Panc1 (cell line): ENCODE data around the gene RASAL1. TPM values are rescaled to one million over a fixed set of nuclear protein-coding genes. Genes with fewer than 3 reads are reported as not detected.

Experiments used
- ATAC-seq: fragments of 200-7000 bp; cut with Tn5 transposase; 2 replicates; pipeline ENCODE4 v1.9.1; 2020; ENCODE audit warnings: mild to moderate bottlenecking, moderate library complexity
- BruUV-seq: library from RNA; stranded (reverse); fragments of 400-500 nt; replicated peaks from 2 replicates; lab custom pipeline; 2021; lab: Mats Ljungman, UMichigan
- CTCF ChIA-PET: fragments of 300-600 bp; sonication (Branson Sonifier 250); formaldehyde crosslinking; loops from one replicate; lab custom pipeline; 2022; ENCODE audit warnings: antibody characterized with exemption; lab: Charles Lee
- POLR2A ChIA-PET: fragments of 300-600 bp; sonication (Branson Sonifier 250); formaldehyde crosslinking; loops from one replicate; lab custom pipeline; 2022; ENCODE audit warnings: antibody characterized with exemption; lab: Charles Lee
- DNase-seq: peaks from one replicate; pipeline ENCODE4 v3.0.0-alpha.2; 2010; ENCODE audit warnings: low read depth, low spot score
- H3K27ac ChIP-seq: 2 replicates; pipeline ENCODE4 v1.5.1; 2011; ENCODE audit warnings: mild to moderate bottlenecking, low read length, inconsistent platforms
- H3K27me3 ChIP-seq: fragments of 200-500 bp; sonication (Bioruptor generic); 2 replicates; pipeline ENCODE4 v1.6.0; 2014; ENCODE audit warnings: low read length, inconsistent platforms; ENCODE audit not compliant: control insufficient read depth, insufficient read depth
- H3K36me3 ChIP-seq: fragments of 200-500 bp; sonication (Bioruptor generic); 2 replicates; pipeline ENCODE4 v1.5.1; 2014; ENCODE audit warnings: inconsistent platforms, mild to moderate bottlenecking, low read length, moderate library complexity; ENCODE audit not compliant: control insufficient read depth, insufficient read depth
- H3K4me1 ChIP-seq: 2 replicates; pipeline ENCODE4 v1.5.1; 2011; ENCODE audit warnings: inconsistent platforms, mild to moderate bottlenecking, low read length, moderate library complexity; ENCODE audit not compliant: control insufficient read depth, insufficient read depth
- H3K4me3 ChIP-seq, 2 experiments: 2 replicates each; pipeline ENCODE4 v1.5.1; 2011 to 2012; ENCODE audit warnings: low read depth in 2 of 2, low read length in 2 of 2, mild to moderate bottlenecking in 2 of 2, inconsistent platforms in 1 of 2, moderate library complexity in 1 of 2
- H3K9me3 ChIP-seq: fragments of 200-500 bp; sonication (Bioruptor generic); 2 replicates; pipeline ENCODE4 v1.5.1; 2014; ENCODE audit warnings: low read depth, mild to moderate bottlenecking, inconsistent platforms, low read length, moderate library complexity; ENCODE audit not compliant: control insufficient read depth, insufficient read depth
- CTCF ChIP-seq: fragments of 450-650 bp; IDR thresholded peaks from 2 replicates; pipeline ENCODE4 v1.5.1; 2017; ENCODE audit warnings: mild to moderate bottlenecking
- POLR2AphosphoS5 ChIP-seq: IDR thresholded peaks from 2 replicates; pipeline ENCODE4 v1.6.1; 2012; ENCODE audit warnings: mild to moderate bottlenecking, low read depth, low read length, moderate library complexity
- REST ChIP-seq, 2 experiments: IDR thresholded peaks; 2 replicates each; pipeline ENCODE4 v1.6.1; 2011 to 2012; ENCODE audit warnings: low read depth in 2 of 2, control low read depth in 1 of 2, low read length in 1 of 2, mild to moderate bottlenecking in 1 of 2, moderate library complexity in 1 of 2; ENCODE audit not compliant: insufficient read depth in 1 of 2
- SIN3A ChIP-seq: IDR thresholded peaks from 2 replicates; pipeline ENCODE4 v1.6.1; 2012; ENCODE audit warnings: low read depth, mild to moderate bottlenecking, low read length, moderate library complexity, borderline replicate concordance; ENCODE audit not compliant: insufficient read depth
- TCF7L2 ChIP-seq: IDR thresholded peaks from 2 replicates; pipeline ENCODE4 v1.6.1; 2011; ENCODE audit warnings: mild to moderate bottlenecking, low read depth, low read length, inconsistent platforms
- in situ Hi-C: cut with HindIII; loops from 2 replicates; pipeline ENCODE4 v1.10.0; 2016; ENCODE audit warnings: low sequenced_read_pairs, low pct_unique_long_range_greater_than_20kb
- intact Hi-C: fragments of 100-400 bp; cut with micrococcal nuclease; formaldehyde crosslinking; loops from one replicate; pipeline ENCODE4 v1.10.0; 2022; ENCODE audit not compliant: unreplicated experiment
- total RNA-seq: library from RNA; stranded (reverse); gene quantifications from one replicate; pipeline ENCODE4 v1.2.1, GENCODE V29; 2021; ENCODE audit not compliant: unreplicated experiment

RASAL1 gene
- total RNA-seq, 1 experiment from 2014 or later, result 0.28 TPM

- Histone ChIP-seq H3K36me3 (no peaks in the 10 kb centered on the region), H3K27me3 (no peaks in the 10 kb centered on the region), H3K27ac (no peak overlapping the region), H3K4me3 (no peak overlapping the region), H3K9me3 (no peaks in the 10 kb centered on the region), H3K4me1 (peaks cover 3% of the 10 kb centered on the region; the same call in 1 of the 2 replicates)
- in situ Hi-C loops, result no loop called here
- POLR2A ChIA-PET, result no interaction called here
- DNase-seq (peak; percentile 83), ATAC-seq (peak; percentile 75)
- peak; percentile 95 for TF ChIP-seq CTCF
- no peak for TF ChIP-seq REST (IDR thresholded peaks at IDR 0.05; ENCODE audit: insufficient read depth in 1 of 2, low read depth in 2 of 2, low read length in 1 of 2)
- intact Hi-C loops, result loop anchor here (1.0 kb wide), 1 partner anchor 49 kb away; no protein-coding TSS in a partner anchor
- no TSS peak for BruUV-seq
- CTCF ChIA-PET, result interaction anchor here (0.6 to 1.0 kb wide), 3 partner anchors 92 to 121 kb away, joined by 3 to 5 read pairs (median 3); no protein-coding TSS in a partner anchor
These were observed 37.0 kb downstream of the RASAL1 start for GRCh38 chr12:113098441-113099028.

GRCh38 chr12:113097716-113098440, 37.7 kb downstream of the RASAL1 start:
- in situ Hi-C loops (no loop called here), intact Hi-C loops (loop anchor here (1.0 kb wide), 1 partner anchor 49 kb away; no protein-coding TSS in a partner anchor)
- Histone ChIP-seq H3K27me3 (no peaks in the 10 kb centered on the region), H3K36me3 (no peaks in the 10 kb centered on the region), H3K27ac (no peak overlapping the region), H3K4me1 (peaks cover 3% of the 10 kb centered on the region; the same call in 1 of the 2 replicates), H3K9me3 (no peaks in the 10 kb centered on the region), H3K4me3 (no peak overlapping the region)
- ATAC-seq (peak; percentile 53), DNase-seq (no peak)
- TF ChIP-seq REST (IDR thresholded peaks at IDR 0.05; ENCODE audit: insufficient read depth in 1 of 2, low read depth in 2 of 2, low read length in 1 of 2) (no peak), CTCF (no peak), POLR2AphosphoS5 (no peak), SIN3A (no peak), TCF7L2 (no peak)
- ChIA-PET CTCF (interaction anchor here (0.6 to 1.0 kb wide), 4 partner anchors 64 to 120 kb away, joined by 3 to 7 read pairs (median 4); no protein-coding TSS in a partner anchor), POLR2A (no interaction called here)
- BruUV-seq, result no TSS peak
